Umbilical cord (tissue), 2 donors: ENCODE measurements around the gene SCNN1G. TPM values are rescaled to one million over a fixed set of nuclear protein-coding genes. Genes with fewer than 3 reads are reported as not detected.

ENCODE experiments used
- DNase-seq: peaks from one replicate; pipeline ENCODE4 v3.0.0-alpha.2; 2015; ENCODE audit warnings: low spot score
- total RNA-seq: library from RNA; depleted of rRNA; stranded (reverse); fragments of >200 nt; gene quantifications from one replicate; pipeline ENCODE4 v1.2.3, GENCODE V29; 2014; ENCODE audit warnings: low replicate concordance; ENCODE audit not compliant: insufficient read depth

Gene SCNN1G
- total RNA-seq, 1 donor from 2014 or later = 0.48 TPM

DNA sequence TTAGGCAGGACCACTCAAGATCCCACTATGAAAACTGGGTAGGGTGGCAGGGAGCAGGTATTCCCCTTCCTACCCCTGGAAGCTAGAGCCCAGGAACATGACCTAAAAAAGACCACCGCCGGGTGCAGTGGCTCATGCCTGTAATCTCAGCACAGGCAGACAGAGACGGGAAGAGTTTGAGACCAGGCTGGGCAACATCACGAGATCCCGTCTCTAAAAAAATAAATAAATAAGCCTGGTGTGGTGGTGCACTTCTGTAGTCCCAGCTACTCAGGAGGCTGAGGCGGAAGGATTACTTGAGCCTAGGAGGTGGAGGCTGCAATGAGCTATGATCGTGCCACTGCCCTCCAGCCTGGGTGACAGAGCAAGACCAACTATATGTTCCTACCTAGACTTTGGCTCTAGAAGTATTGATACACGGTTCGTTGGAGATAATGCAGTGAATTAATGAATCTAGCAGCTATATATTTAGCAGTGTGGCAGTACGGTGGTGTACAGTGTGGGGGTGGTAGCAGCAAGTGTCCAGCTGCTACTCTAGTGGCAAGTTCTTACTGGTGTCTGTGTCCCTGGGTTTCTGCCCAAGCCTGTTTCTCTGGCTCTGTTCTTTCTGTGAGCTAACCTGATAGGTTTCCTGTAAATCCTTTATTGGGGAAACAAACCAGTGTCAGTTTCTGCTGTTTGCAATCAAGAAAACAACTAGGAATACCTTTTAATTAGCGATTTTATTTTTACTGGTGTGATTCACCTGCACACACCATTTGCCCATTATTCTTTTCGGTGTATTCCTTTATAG is 30.0 kb upstream of the SCNN1G start:
- peak; percentile 41 for DNase-seq

DNA sequence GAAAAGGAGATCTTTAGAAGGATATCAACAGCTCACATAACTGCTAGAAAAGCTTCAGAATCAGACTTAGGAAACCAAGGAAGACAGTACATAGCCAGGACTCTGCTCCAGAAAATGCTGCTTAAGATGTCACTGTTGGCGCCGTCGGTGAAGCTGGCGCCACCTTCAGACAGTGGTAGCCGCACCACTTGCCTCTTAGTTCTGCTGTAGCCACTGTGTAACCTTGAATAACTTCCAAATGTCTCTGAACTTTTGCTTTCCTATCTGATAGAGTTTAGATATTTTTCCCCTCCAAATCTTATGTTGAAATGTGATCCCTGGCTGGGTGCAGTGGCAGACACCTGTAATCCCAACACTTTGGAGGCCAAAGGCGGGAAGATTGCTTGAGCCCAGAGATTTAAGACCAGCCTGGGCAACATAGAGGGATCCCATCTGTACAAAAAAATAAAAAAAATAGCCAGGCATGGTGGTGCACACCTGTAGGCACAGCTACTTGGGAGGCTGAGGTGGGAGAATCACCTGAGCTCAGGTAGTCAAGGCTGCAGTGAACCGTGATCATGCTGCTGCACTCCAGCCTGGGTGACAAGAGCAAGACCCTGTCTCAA is 27.0 kb upstream of the SCNN1G start:
- no peak for DNase-seq

DNA sequence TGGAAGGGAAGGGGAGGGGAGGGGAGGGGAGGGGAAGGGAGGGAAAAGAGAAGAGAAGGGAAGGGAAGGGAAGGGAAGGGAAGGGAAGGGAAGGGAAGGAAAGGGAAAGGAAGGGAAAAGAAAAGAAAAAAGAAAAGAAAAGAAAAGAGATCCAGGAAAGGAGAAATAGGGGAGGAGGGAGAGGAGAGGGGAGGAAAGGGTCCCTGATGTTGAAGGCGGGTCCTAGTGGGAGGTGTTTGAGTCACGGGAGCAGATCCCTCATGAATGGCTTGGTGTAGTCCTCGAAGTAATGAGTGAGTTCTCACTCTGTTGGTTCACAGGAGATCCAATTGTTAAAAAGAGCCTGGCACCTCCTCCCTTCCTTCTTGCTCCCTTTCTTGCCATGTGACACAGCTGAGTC is 26.4 kb upstream of the SCNN1G start:
- no peak for DNase-seq

DNA sequence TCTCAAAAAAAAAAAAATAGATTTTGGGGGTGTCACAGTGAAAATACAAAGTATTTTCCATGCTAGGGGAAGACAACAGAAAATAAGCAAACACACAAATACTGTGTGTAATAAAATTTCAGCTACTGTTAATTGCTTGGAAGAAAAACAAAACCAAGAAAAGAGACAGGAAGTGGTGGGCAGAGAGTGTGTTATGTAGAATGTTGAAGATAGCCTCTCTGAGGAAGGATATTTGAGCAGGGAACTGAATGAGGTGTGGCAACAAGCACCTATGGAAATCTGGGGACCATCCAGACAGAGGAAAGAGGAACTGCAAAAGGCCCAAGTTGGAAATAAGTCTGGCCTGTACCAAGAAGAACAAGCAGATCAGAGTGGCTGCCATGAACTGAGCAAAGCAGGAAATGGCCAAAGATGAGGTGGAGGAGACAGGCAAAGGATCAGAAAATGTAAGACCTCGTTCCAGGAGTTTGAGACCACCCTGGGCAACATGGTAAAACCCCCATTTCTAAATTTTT is 25.5 kb upstream of the SCNN1G start:
- DNase-seq = no peak

DNA sequence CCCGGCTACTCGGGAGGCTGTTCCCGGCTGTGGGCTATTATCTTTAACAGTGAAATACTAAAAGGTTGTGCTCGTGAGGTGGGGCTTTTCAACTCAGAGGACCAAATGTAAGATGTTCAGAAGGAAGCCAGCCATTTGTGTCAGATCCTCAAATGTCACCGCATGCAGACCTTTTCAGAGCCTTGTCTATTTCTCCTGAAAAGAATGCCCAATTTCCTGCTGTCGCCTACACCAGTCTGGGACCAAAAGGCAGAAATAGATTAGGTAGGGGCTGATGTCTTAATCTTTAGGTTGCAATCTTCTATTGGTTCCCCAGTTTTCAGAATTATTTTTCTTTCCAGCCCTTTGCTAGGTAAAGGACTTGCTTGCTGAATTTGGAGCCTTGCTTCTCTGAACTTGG is 24.4 kb upstream of the SCNN1G start:
- DNase-seq = no peak

DNA sequence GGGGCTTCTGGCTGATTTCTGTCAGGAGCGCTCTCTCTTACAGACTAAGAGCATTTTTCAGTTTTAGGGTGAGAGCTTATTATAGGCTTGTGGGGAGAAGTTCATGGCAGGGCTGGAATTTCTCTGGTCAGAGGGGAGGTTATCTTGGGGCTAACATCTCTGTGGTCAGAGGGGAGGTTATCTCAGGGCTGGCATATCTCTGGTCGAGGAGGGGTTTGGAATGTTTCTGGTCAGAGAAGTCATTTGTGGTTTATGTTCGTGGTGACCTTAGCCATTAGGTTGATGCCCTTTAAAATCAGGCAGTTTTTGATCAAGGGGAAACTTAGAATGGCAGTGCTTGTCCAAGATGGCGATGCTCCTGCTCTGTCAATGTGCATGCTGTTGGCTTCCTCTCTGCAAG is 22.5 kb upstream of the SCNN1G start:
- DNase-seq = no peak

DNA sequence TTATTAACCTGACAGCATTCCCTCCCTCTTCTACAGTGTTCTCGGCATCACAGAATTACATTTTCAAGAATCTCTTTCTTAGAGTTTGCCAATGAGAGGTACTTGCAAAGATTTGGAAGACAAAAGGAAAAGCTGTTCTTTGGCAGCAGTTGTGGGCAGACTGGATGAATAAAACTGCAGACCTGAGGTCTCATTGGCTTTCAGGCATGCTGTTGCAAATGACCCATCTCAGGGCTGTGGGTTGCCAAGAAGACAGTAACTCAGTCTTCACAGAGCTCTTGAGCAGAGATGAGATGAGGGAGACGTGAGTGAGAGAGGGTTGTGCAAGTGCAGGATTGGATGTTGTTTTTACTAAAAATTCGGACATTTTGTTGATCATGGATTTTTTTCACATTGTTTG is 22.0 kb upstream of the SCNN1G start:
- DNase-seq = no peak

DNA sequence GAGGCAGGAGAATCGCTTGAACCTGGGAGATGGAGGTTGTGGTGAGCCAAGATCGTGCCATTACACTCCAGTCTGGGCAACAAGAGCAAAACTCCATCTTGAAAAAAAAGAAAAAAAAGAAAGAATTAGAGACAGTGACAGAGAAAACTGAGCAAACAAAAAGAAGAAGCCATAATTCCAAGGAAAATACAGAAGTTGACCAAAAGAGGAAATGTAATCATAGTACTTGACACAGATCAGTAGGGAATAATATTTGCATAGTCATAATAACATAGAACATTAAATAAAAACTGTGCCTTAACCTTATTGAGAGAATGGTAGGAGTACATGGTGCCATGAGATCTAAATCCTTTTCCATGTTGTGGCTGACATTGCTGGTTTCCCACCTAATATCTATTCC is 18.6 kb upstream of the SCNN1G start:
- DNase-seq = no peak

DNA sequence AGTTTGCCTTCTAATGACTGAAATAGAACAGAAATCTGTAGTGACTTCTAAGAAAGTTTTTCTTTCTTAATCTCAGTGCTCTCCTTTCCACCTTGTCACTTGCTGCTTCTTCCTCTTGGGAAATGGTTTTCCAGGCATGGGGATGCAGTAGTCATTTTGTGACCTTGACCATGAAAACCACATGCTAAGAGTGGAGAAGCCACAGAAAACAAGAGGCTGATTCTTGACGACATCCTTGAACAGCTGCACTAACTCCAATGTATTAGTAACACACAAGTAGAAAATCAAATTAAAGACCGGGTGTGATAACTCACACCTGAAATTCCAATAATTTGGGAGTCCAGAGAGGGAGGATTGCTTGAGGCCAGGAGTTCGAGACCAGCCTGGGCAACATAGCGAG is 17.8 kb upstream of the SCNN1G start:
- DNase-seq = no peak

DNA sequence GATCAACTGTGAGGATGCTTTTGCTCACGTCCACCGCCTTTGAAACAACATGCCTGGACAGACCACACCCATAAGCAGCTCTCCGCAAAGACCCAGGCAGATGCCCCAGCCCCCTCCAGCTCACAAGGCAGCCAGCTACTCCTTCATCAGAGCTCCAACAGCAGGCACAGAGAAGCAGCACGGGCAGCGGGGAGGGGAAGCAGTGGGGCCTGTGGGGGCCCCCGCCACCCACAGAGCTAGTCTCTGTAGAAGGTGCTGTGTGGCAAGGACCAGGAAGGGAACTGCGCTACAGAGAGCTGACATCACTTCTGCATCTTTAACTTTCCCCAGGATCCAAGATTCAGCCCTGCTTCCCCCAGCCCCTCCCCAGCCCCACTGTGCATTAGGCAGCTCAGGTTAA is 10.0 kb upstream of the SCNN1G start:
- no peak for DNase-seq

DNA sequence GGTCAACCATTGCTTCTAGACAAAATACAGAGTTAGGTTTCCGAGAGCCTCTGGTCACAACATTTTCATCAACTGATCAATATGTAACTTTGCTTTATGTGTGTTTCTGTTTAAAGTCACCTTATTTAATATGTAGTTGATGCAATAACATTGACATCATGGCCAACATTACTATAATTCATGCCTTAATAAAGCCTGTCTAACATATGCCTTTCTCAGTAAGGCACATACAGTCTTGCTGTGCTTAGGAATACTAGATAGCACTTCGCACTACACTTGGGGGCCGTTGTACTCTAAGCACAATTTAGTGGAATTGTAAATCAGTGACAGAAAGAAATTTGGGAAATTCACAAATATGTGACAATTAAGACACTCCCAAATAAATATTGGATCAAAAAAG is 9.6 kb upstream of the SCNN1G start:
- DNase-seq = no peak

DNA sequence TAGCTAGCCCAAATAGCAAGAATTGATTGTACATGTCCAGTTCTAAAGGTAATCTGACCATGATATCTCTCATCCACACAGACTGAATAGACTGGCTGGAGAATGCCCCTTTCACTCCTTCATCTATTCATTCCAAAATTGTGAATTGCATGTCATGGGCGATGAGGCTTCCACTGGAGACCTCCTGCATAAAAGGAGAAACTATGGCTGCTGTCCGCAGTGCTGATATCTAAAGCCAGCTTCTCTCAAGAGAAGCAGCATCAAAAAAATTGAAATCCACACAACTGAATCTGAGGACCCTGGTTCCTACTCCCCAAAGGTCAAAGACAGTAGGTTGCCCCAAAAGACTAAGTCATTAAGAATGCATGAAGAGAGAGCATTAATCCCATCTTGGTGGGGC is 7.9 kb upstream of the SCNN1G start:
- DNase-seq = no peak

DNA sequence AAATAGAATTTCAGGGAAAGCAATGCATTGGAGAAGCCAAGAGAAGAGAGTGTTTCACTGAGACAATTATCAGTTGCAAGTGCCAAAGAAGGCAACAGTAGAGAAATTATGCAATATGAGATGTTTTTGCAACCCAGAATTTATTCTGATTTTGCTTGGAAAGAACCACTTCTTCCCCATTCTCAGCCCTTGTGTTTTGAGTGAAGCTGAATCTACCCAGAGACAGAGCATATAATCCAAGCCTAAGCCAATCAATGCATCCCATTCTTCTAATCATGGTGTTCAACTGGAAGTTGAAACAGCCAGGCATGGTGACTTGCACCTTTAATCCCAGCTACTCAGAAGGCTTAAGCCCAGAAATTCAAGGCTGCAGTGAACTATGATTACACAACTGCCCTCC is 6.9 kb upstream of the SCNN1G start:
- no peak for DNase-seq

DNA sequence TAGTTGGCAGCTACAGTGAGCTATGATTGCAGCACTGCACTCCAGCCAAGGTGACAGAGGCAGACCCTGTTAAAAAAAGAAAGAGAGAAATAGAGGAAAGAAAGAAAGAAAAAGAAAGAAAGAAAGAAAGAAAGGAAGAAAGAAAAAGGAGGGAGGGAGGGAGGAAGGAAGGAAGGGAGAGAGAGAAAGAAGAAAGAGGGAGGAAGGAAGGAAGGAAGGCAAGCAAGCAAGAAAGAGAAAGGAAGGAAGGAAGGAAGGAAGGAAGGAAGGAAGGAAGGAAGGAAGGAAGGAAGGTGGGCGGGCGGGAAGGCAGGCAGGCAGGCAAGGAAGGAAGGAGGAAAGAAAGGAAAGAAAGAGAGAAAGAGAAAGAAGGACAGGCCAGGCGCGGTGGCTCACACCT is 1.0 kb upstream of the SCNN1G start:
- DNase-seq = no peak

DNA sequence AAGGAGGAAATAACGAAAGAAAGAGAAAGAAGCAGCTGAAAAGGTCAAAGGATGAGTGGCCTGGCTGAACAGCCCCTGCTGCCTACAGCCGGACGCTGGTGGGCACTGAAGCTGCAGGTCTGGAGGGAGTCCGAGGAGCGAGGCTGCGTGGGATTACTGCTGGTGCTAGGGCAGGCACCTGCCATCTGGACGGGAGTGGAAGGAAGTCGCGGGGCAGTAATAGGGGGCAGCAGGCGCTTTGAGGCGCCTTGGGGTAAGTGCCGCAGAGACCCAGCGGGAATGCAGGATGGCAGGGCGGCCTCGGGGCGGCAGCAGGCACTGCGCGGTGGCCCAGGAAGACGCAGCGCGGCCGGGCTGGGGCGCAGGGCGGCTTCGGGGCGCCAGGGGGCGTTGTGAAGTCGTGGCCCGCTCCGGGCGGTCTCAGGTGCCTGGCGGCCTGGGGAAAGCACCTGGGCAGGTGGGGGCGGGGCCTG is 303 bp upstream of the SCNN1G start:
- peak; percentile 38 for DNase-seq

DNA sequence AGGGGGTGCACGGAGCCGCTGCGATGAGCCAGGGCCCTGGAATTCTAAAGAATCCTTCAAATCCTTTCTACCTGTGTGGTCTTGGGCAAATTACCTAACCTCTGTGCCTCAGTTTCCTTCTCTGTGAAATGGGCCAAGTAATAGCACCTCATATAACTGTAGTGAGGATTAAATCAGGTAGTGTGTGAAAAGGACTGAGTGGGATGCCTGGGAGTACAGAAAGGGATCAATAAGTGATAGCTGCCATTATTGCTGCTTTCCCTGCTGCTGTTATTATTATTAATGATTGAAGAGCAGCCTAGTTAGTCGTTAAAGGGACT is 958 bp downstream of the SCNN1G start:
- DNase-seq = no peak

DNA sequence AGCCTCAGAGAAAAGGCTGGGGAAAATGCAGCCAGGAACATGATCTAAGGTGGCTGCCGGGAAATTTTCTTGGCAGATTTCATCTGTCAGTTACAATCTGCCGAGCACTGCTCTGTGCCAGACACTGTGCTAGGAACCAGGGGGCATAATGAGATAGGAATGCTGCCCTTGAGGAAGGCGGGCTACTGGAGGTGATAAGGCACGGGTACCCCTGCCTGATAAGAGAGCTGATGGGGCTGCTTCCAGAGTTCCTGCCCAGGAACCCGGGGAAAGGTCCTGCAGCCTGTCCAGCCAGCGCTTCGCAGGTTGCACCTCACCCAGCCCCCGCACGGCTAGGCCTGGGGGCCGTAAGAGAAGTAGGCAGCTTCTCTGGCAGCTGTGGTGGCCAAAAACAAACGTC is 3.1 kb downstream of the SCNN1G start:
- no peak for DNase-seq

DNA sequence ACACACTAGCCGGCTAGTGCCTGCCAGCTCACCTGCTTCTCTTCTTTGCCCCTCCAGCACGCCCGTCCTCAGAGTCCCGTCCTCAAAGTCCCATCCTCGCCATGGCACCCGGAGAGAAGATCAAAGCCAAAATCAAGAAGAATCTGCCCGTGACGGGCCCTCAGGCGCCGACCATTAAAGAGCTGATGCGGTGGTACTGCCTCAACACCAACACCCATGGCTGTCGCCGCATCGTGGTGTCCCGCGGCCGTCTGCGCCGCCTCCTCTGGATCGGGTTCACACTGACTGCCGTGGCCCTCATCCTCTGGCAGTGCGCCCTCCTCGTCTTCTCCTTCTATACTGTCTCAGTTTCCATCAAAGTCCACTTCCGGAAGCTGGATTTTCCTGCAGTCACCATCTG is 3.6 kb downstream of the SCNN1G start:
- no peak for DNase-seq

DNA sequence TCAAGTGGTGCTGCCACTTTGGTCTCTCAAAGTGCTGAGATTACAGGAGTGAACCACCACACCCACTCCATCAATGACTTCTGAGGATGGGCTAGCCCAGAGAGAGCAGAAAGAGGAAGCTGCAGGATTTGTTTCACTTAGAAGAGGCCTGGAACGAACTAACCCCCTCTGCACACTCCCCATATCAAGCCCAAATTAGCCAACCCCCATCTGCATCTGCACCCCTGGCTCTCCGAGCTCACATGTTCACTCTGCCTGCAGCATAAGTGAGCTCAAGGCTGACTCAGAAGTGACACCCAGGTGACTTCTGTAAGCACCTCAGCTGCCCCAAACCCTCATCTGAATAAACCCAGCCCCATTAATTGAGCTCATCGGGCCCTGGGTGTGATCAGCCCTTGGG is 4.8 kb downstream of the SCNN1G start:
- no peak for DNase-seq

DNA sequence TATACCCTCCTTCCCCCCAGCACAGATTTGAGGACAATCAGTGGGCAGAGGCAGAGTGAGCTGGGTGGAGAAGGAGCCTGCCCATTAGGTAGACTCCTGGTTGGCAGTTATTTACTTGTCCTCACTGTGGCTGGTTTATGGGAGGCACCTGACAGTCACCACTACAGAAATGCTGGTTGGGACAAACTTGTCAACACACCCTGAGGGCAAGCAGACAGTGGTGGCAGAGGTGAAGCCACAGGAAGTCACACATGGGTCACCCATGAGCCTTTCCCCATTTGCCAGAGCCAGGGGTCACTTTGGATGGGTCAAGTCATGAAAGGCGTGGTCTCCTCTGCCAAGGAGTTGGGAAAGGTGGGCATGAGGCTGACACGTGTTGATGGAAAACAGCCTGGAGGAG is 6.4 kb downstream of the SCNN1G start:
- no peak for DNase-seq

DNA sequence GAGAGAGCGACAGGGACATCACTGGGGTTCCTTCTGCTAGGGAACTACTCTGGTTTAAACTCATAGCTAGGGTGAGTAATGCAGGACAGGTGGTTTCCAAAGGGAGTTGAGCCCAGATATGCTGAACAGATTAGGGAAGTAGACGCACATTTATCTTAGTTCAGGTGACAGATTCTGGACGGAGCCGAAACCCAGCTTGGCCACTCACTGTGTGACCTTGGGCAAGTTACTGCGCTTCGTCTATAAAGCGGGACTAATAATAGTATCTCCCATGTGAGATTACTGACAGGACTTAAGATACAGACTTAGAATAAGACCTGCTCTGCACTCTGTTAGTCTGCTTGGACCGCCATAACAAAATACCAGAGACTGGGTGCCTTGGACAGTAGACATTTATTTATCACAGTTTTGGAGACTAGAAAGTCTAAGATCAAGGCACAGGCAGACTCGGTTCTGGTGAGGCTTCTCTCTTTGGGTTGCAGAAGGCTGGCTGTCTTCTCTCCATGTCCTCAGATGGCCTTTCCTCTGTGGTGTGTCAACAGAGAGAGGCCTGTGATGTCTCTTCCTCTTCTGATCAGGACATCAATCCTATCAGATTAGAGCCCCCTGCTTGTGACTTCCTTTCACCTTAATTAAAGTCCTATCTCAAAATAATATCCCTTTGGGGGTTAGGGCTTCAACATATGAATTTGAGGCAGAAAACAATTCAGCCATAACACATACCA is 12.1 kb downstream of the SCNN1G start:
- DNase-seq = no peak

DNA sequence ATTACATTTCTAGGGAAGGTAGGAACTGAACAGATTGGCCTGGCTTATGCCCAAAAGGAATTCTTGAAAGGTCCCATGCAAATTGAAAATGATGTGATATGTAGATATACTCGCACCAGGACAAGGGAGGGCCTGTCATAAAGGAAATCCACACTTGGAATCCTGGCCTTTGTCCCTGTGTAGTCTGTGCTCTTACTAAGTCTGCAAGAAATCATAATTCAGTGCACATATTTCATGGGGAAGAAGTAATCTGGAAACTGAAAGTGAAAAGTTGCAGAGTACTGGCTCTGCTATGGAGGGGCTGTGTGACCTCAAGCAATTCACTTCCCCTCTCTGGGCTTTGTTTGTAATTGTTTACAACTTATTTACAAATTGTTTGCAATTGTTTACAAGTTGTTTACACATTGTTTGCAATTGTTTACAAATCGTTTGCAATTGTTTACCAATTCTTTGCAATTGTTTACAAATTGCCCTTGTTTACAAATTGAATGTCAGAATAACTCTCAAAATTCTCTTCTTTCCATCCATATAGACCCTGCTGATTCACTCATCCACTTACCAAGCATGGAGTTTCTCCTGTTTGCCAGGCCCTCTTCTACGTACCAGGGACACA is 12.9 kb downstream of the SCNN1G start:
- no peak for DNase-seq
